Measurements from ENCODE around the gene ATF6.

- TF ChIP-seq CTCF (IDR thresholded peaks at IDR 0.05; ENCODE audit: low read depth, low read length, missing input control) (no peak), RAD21 (IDR thresholded peaks at IDR 0.05) (no peak)
These were observed 37.5 kb upstream of the ATF6 start for GRCh38 chr1:161728376-161729226.

Data from liver (tissue), 3 donors.